Inferior parietal cortex (tissue), 1 donor: Measurements from ENCODE around the gene SPRED2.
"Not testable (repeated sequence)": the region's sequence is repeated elsewhere in the genome, so short reads cannot be mapped to it uniquely, and the experiment has no call there.

Experiments used
- DNase-seq: peaks from one replicate; pipeline ENCODE4 v3.0.0-alpha.2; 2016; ENCODE audit errors: extremely low spot score

The SPRED2 gene

DNA sequence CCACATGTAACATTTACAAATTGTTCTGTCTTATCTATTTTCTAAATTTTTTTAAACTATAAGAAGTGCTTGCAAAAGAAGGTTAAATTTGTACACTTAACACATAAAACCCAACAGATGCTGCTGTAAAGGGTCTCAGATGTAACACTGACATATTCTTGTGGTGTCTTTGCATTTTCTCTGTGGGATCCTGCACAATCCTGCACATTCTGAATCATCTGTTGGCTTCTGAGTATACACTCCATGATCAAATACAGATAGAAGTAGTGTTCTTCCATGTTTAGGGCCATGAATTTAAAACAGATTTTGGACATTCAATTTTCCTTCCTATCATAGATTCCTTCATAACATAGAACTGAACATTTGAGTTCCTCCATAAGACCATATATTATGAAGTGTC is 89.0 kb downstream of the SPRED2 start:
- no peak for DNase-seq

DNA sequence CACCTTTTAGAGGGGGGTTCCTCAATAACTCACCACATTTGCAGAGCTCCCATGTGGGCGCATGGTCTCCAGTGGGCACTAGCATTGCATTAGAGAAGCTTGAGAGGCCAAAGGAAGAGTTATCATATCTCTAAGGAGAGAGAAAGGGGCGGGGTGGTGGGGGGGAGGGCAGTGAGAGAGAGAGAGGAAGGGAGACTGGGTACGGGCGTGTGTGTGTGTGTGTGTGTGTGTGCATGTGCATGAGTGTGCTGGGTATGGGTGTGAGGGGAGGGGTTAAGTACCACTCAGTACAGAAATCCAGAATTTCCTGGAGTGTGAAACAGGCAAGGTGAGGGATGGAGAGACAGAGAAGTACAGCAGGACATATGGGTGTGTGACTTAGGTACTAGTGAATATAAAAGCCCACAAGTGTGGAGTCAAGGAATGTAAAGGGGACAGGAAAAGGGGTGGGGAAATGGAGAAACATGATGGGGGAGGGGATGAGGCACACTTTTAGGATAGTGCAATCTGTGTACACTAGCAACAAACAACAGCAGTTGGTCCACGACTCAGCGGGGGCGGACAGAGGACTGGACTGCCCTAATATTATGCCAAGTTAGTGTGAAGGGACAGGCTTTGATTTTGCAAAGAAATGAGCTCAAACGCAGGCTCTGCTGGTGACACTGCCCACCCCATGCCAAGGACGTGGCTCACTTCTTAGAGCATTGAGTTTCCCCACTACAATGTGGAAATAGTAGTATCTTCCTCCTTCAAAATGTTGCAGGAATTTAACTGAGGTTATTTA is 91.3 kb downstream of the SPRED2 start:
- no peak for DNase-seq

DNA sequence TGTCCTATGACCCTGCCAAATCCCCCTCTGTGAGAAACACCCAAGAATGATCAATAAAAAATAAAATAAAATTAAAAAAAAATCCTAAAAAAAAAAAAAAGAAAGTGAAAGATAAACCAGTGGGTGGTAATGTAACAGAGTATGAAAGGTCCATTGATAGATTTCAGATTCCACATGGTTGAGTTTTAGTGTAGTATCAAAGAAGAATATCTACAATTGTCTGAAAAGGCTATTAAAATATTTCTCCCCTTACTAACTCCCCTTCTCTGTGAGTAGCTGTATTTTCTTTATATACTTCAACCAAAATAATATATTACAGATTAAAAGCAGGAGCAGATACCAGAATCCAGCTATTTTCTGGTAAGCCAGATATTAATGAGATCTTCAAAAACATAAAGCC is 92.8 kb downstream of the SPRED2 start:
- no peak for DNase-seq

- not testable (repeated sequence) for DNase-seq
These were observed 93.4 kb downstream of the SPRED2 start for GRCh38 chr2:65338830-65339495.

GRCh38 chr2:65337915-65338314 is 94.5 kb downstream of the SPRED2 start:
- not testable (repeated sequence) for DNase-seq

GRCh38 chr2:65334714-65335113 is 97.7 kb downstream of the SPRED2 start:
- no peak for DNase-seq

DNA sequence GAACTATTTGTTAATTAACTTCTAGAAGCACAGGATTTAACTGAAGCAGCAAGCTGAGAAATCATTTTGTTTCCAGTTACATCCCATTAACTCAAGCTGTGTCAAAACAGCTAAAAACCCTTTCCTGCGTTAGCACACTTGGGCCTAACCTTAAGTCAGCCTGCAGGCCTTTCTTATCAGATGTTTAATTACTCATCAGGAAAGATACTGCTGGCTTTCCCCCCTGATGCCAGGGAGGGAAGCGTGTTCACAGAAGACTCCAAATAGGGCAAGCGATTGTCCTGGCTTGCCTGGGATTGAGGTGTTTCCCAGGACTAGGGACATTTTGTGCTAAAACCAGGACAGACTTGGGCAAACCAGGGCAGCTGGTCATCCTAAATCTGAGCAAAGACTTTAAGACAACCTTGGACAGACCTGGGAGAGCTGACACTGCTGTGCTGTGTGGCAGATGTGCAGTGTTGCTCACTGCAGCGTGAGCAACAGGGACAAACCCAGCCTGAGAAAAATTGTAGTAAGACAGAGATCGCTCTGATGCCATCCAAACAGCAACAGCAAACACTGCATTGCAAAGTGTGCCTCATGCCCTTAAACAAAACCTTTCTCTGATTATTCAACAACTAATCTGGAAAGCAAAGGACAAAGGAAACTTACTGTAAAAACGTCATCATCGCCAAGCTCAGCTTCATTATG is 100.9 kb downstream of the SPRED2 start:
- no peak for DNase-seq

GRCh38 chr2:65329525-65329924 is 102.9 kb downstream of the SPRED2 start:
- no peak for DNase-seq

GRCh38 chr2:65326276-65326675 is 106.1 kb downstream of the SPRED2 start:
- no peak for DNase-seq

DNA sequence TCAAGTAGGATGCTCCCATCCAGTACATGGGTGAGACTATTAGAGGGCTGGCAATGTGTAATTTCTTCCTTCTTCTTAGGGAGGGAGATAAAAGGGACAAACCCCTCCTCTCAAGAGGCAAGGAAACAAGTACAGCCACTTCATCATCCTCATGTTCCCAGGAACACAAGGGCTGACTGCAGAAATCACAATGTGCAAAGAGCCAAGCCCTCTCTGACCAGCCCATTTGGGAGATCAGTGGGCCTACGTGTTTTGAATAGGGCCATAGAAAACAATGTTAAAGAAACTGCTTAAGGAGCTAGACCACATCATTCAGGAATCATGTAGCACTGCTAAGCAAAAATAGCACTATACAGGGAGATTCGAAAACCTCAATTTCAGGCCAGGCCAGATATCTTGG is 107.3 kb downstream of the SPRED2 start:
- no peak for DNase-seq

GRCh38 chr2:65320946-65321345 is 111.5 kb downstream of the SPRED2 start:
- DNase-seq, result no peak

GRCh38 chr2:65320042-65320725 is 112.2 kb downstream of the SPRED2 start:
- DNase-seq, result no peak

DNA sequence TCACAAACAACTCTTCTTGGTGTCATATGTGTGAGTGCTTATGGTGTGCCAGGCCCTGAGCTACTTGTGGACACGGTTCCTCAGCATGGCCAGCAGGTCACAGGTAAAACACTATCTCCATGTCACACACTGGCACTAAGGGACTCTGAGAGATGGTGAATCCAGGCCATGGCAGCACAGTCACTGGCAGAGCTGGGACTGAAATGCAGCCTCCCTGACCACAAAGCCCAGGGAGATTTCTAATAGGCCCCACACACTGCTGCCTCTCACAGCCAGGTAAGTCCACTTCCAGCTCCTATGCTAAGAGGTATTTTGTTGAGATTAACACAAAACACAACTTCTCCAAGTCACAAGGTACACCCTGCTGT is 112.7 kb downstream of the SPRED2 start:
- DNase-seq, result no peak

DNA sequence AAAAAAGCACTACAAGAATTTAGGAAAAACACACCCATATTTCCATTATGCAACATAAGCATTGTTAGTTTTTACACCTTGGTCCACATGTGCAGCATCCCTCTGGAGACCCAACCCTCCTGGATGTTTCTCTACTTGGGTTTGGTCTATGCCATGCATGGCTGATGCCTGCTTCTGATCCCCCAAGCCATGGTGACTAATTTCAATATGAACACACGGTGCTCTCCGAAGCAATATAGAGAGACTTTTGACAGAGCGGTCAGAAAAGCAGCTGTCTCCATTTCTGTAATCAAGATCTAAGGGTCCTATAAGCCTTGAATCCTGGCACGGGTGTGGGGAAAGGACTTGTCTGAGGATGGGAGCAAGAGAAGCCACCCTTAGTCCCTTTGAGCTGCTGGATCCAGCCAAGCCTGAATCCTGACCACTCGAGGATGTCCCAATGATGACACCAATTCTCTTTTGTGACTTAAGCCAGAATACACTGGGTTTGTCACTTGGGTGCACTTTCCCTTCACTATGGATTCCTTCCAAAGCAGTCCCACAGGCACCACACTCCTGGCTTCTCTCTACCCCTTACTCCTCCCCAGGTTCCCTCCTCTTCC is 113.2 kb downstream of the SPRED2 start:
- no peak for DNase-seq

DNA sequence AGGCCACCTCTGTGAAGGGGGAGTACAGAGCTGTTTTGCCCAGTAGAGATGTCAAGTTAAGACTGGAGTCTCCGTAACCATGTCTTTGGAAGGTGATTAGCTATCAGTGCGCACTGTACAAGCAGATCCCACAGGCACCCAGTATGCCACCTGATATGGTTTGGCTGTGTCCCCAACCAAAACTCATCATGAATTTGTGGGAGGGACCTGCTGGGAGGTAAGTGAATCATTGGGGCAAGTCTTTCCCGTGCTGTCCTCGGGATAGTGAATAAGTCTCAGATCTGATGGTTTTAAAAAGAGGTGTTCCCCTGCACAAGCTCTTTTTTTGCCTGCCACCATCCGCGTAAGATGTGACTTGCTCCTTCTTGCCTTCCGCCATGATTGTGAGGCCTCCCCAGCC is 114.6 kb downstream of the SPRED2 start:
- DNase-seq, result no peak

GRCh38 chr2:65317351-65317750 is 115.0 kb downstream of the SPRED2 start:
- not testable (repeated sequence) for DNase-seq

DNA sequence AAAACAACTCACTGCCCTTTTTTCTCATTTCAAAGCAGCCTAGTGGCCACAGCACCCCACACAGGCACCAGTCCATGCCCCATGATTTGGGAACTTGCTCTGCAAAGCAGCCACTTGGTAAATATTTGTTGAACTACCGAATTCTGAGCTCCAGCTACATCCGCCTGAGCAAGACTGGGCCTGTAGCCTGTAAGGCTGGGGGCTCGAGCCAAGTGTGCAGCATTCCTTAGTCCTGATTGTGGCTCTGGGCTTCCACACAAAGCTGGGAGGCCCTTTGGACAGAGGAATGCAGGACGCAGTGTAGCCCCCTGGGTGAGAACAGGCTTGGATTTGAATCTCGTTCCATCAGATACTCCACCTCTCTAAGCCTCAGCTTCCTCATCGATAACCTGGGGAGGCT is 116.3 kb downstream of the SPRED2 start:
- DNase-seq, result no peak

DNA sequence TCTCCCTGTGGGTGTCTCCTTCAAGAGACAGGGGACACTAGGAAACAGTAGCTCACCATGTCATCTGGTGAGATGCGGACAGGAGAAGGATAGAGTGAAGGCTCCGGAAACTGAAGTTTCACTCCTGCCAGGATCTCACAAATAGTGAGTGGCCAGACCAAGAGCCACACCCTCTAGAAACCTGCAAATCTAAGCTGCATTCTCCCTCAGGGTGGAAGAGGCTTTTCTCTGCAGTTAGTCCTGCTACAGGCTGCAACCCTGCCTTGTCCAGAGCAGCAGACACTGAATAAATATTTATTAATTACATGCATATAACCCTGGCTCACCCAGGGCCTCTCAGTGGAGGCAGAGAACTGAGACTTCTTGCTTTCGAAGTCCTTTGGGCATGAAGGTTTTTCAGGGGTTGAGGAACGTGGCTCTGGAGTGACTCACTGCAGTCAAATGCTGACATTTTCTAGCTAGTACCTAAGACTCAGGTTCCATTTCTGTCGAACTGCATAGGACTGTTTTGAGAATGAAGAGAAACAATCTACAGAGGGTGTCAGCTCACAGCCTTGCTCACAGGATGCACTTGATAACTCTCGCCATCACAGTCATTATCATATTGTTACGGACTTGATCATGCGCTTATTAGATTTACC is 117.5 kb downstream of the SPRED2 start:
- DNase-seq, result no peak

DNA sequence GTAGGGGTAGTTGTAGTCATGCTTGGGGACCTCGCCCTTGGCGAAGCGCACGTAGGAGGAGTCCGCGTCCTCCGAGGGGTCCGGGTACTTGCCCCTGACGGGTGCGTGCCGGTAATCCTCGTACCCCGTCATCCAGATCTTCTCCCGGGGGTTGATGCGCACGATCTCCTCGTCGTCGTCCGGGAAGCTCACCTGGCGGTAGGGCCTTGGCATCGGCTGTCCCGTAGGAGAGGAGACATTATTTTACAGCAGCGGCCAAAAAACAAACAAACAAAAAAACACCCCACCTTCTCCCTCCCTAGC is 118.5 kb downstream of the SPRED2 start:
- DNase-seq, result no peak

DNA sequence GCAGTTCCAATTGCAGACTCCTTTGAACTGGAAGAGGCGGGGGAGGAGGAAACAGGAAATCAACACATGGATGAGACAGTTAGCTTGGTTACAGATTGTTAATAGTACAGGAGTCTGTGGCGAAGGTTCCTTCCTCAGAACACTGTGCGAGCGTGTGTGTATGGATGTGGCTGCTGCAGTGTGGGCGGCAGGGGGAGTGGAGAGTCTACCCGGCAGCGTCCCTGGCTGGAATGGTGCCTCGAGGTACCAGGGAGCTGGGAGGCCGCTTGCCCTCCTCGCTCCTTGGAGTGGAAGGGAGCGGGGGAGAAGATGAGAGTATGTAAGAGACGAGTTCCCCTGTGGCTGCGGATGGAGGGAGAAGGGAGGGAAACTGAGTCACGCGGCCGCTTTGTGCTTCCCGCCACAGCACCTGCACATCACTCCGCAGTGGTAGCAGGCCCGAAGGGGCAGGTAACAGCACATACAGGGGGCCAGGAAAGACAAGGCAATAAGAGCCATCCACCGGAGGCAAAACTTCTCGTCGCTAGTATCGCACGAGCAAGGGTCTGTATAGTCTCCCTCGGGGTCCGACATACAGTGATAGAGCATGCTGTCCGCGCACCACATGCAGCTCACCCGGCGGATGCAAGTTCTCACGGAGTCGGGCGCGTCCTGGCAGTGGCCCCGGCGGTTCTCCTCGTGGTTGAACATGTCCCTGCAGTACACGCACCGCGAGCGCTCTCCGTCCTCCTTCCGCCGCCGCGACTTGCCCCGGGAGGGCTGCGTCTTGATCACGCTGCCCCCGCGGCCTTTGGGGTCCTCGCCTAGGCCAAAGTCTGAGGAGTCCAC is 119.1 kb downstream of the SPRED2 start:
- DNase-seq, result no peak

DNA sequence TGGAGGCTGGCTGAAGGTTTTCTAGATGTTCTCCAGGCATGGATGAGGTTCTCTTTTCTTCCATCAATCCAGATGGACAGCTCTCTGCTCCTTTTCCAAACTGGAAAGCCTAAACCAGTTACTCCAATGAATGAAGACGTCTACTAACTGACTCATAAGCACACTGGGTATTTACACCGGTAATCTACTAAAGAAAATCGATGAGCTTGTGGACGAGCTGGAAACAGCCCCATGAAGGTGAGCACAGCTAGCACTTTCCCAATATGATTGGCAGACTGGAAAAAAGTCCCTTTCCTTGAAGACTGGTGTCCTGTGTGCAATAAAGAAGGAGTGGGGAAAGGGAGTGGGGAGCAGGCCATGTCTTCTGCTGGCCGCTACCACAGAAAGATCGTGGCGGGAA is 120.8 kb downstream of the SPRED2 start:
- DNase-seq, result no peak
